Renal pelvis (tissue), 3 donors: ENCODE data around the gene CLEC5A. TPM values are rescaled to one million over a fixed set of nuclear protein-coding genes. Genes with fewer than 3 reads are reported as not detected.

ENCODE experiments used
- polyA plus RNA-seq, 3 donors: library from polyadenylated mRNA; unstranded; fragments of 120-200 nt; gene quantifications; one replicate each; pipeline ENCODE4 v1.2.1, GENCODE V29; 2013; ENCODE audit not compliant: insufficient read length in 3 of 3

The CLEC5A gene
- polyA plus RNA-seq, 3 donors = 0.19 to 0.55 (median 0.31) TPM

Other genes with a start within 250 kb of the CLEC5A start
- 10 to 100 TPM; 25.2 to 36.3 (median 31.0) TPM for gene DENND11, start 244.8 kb downstream of the CLEC5A start, polyA plus RNA-seq
- gene WEE2, start 238.6 kb downstream of the CLEC5A start, polyA plus RNA-seq = under 1 TPM; 0.07 to 0.36 (median 0.30) TPM
- gene SSBP1, start 208.6 kb downstream of the CLEC5A start, polyA plus RNA-seq = 100 to 1,000 TPM; 122 to 133 (median 133) TPM
- gene TAS2R3, start 182.9 kb downstream of the CLEC5A start, polyA plus RNA-seq = 1 to 10 TPM in 2 of 3 donors, under 1 TPM in 1; 0.50 to 1.8 (median 1.6) TPM
- gene TAS2R4, start 170.3 kb downstream of the CLEC5A start, polyA plus RNA-seq = 1 to 10 TPM; 1.0 to 7.1 (median 5.1) TPM
- 10 to 100 TPM in 1 of 3 donors, 1 to 10 TPM in 2; 1.9 to 14.9 (median 10.0) TPM for gene TAS2R5, start 156.8 kb downstream of the CLEC5A start, polyA plus RNA-seq
- gene PRSS37, start 105.5 kb downstream of the CLEC5A start, polyA plus RNA-seq = under 1 TPM; 0.21 to 0.81 (median 0.74) TPM
- not detected for gene OR9A4, start 30.6 kb downstream of the CLEC5A start, polyA plus RNA-seq
- gene TAS2R38, start 26.8 kb upstream of the CLEC5A start, polyA plus RNA-seq = not detected
- gene MGAM, start 48.9 kb upstream of the CLEC5A start, polyA plus RNA-seq = 10 to 100 TPM; 18.6 to 26.0 (median 24.4) TPM
- 1 to 10 TPM; 1.0 to 1.1 (median 1.0) TPM for gene MGAM2, start 164.7 kb upstream of the CLEC5A start, polyA plus RNA-seq